ENCODE results near the gene KCNQ5. TPM values are rescaled to one million over a fixed set of nuclear protein-coding genes. Genes with fewer than 3 reads are reported as not detected.
A peak's percentile ranks its signal among the peaks of the same experiment; 100 is the strongest.

The KCNQ5 gene
- total RNA-seq, 1 experiment from 2014 or later = 17.8 TPM

- intact Hi-C loops (cut with micrococcal nuclease; ENCODE audit: unreplicated experiment) = no loop called here
- Histone ChIP-seq H3K27ac (ENCODE audit: low read depth, low read length, poor library complexity, severe bottlenecking) (no peak overlapping the region), H3K4me3 (ENCODE audit: low read depth, low read length, poor library complexity, severe bottlenecking) (no peak overlapping the region), H3K4me1 (ENCODE audit: insufficient read depth, low read length, poor library complexity, severe bottlenecking) (peaks cover 11% of the 10 kb centered on the region), H3K27me3 (replicated peaks; ENCODE audit: insufficient read depth, low read depth, low read length, poor library complexity) (no peaks in the 10 kb centered on the region), H3K36me3 (ENCODE audit: insufficient read depth, low read length, poor library complexity, severe bottlenecking) (no peaks in the 10 kb centered on the region), H3K9me3 (ENCODE audit: low read depth, low read length, poor library complexity, severe bottlenecking) (no peaks in the 10 kb centered on the region)
- no peak for DNase-seq (ENCODE audit: low spot score)
- CTCF ChIA-PET = no interaction called here
- no peak for TF ChIP-seq EZH2 (IDR thresholded peaks at IDR 0.05; ENCODE audit: borderline replicate concordance, low read depth, low read length, poor library complexity, severe bottlenecking)
- no peak for TF ChIP-seq CTCF (conservative IDR thresholded peaks at IDR 0.05; ENCODE audit: low read depth, low read length)
- BruUV-seq (replicated peaks) = no TSS peak
- POLR2A ChIA-PET (ENCODE audit: low non-redundant PET) = no interaction called here
Measured at GRCh38 chr6:72677740-72678139, 55.9 kb downstream of the KCNQ5 start.

GRCh38 chr6:72683797-72684196 is 61.9 kb downstream of the KCNQ5 start:
- no peaks in the 10 kb centered on the region for H3K9me3 ChIP-seq (ENCODE audit: low read depth, low read length, poor library complexity, severe bottlenecking)
- POLR2A ChIA-PET (ENCODE audit: low non-redundant PET) = no interaction called here
- no TSS peak for BruUV-seq (replicated peaks)
- no peaks in the 10 kb centered on the region for H3K4me1 ChIP-seq (ENCODE audit: insufficient read depth, low read length, poor library complexity, severe bottlenecking)
- H3K27ac ChIP-seq (ENCODE audit: low read depth, low read length, poor library complexity, severe bottlenecking) = no peak overlapping the region
- no peaks in the 10 kb centered on the region for H3K27me3 ChIP-seq (replicated peaks; ENCODE audit: insufficient read depth, low read depth, low read length, poor library complexity)
- DNase-seq (ENCODE audit: low spot score) = no peak
- no peak overlapping the region for H3K4me3 ChIP-seq (ENCODE audit: low read depth, low read length, poor library complexity, severe bottlenecking)
- intact Hi-C loops (cut with micrococcal nuclease; ENCODE audit: unreplicated experiment) = no loop called here
- CTCF ChIA-PET = no interaction called here
- no peak for TF ChIP-seq EZH2 (IDR thresholded peaks at IDR 0.05; ENCODE audit: borderline replicate concordance, low read depth, low read length, poor library complexity, severe bottlenecking)
- TF ChIP-seq CTCF (conservative IDR thresholded peaks at IDR 0.05; ENCODE audit: low read depth, low read length) = no peak
- no peaks in the 10 kb centered on the region for H3K36me3 ChIP-seq (ENCODE audit: insufficient read depth, low read length, poor library complexity, severe bottlenecking)

- intact Hi-C loops (cut with micrococcal nuclease; ENCODE audit: unreplicated experiment) = no loop called here
- H3K27me3 ChIP-seq (replicated peaks; ENCODE audit: insufficient read depth, low read depth, low read length, poor library complexity) = no peaks in the 10 kb centered on the region
- H3K4me3 ChIP-seq (ENCODE audit: low read depth, low read length, poor library complexity, severe bottlenecking) = no peak overlapping the region
- no TSS peak for BruUV-seq (replicated peaks)
- ChIA-PET POLR2A (ENCODE audit: low non-redundant PET) (no interaction called here), CTCF (no interaction called here)
- no peaks in the 10 kb centered on the region for H3K36me3 ChIP-seq (ENCODE audit: insufficient read depth, low read length, poor library complexity, severe bottlenecking)
- H3K4me1 ChIP-seq (ENCODE audit: insufficient read depth, low read length, poor library complexity, severe bottlenecking) = peaks cover 10% of the 10 kb centered on the region
- H3K9me3 ChIP-seq (ENCODE audit: low read depth, low read length, poor library complexity, severe bottlenecking) = no peaks in the 10 kb centered on the region
- TF ChIP-seq EZH2 (IDR thresholded peaks at IDR 0.05; ENCODE audit: borderline replicate concordance, low read depth, low read length, poor library complexity, severe bottlenecking) (no peak), CTCF (conservative IDR thresholded peaks at IDR 0.05; ENCODE audit: low read depth, low read length) (no peak)
- DNase-seq (ENCODE audit: low spot score) = peak; percentile 33
- no peak overlapping the region for H3K27ac ChIP-seq (ENCODE audit: low read depth, low read length, poor library complexity, severe bottlenecking)
Measured at GRCh38 chr6:72689107-72689954, 67.5 kb downstream of the KCNQ5 start.
